ENCODE data around the gene UBAP2.

Gene UBAP2

DNA sequence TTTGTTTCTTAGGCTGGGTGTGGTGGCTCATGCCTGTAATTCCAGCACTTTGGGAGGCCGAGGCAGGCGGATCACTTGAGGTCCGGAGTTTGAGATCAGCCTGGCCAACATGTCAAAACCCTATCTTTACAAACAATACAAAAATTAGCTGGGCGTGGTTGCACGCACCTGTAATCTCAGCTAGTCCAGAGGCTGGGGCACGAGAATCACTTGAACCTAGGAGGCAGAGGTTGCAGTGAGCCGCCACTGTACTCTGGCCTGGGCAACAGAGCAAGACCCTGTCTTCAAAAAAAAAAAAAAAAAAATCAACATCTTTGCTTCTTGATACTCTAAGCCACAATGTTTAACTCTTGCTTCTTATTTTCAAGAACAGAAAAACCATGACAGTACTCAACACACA is 16.1 kb downstream of the UBAP2 start:
- Histone ChIP-seq H4K20me1 (ENCODE audit: low read depth, low read length) (peaks cover 43% of the 10 kb centered on the region), H3K27me3 (ENCODE audit: low read length) (no peaks in the 10 kb centered on the region), H3F3A (ENCODE audit: insufficient read depth) (no peaks in the 10 kb centered on the region; the same call in 1 of the 2 replicates), H3K9me2 (replicated peaks; ENCODE audit: insufficient read depth, low read length) (no peaks in the 10 kb centered on the region), H3K79me2 (ENCODE audit: insufficient read depth, low read length) (peaks cover 99% of the 10 kb centered on the region), H3K36me3 (ENCODE audit: low read length) (peaks cover 11% of the 10 kb centered on the region; the same call in 1 of the 2 replicates), H3K9me3 (ENCODE audit: insufficient read depth, low read length) (no peaks in the 10 kb centered on the region), H3K4me2 (ENCODE audit: low read depth, low read length, poor library complexity, severe bottlenecking) (no peak overlapping the region), H3K9ac (ENCODE audit: low read length) (no peak overlapping the region), H3K27ac (ENCODE audit: low read depth, low read length) (no peak overlapping the region), H2AFZ (ENCODE audit: low read depth, low read length, severe bottlenecking) (no peak overlapping the region), H3K4me3 (ENCODE audit: insufficient read depth, low read length, poor library complexity, severe bottlenecking) (no peak overlapping the region)
- no peak for TF ChIP-seq EZH2phosphoT487 (conservative IDR thresholded peaks at IDR 0.05; ENCODE audit: low read length)
- TF ChIP-seq, protein P1, sequence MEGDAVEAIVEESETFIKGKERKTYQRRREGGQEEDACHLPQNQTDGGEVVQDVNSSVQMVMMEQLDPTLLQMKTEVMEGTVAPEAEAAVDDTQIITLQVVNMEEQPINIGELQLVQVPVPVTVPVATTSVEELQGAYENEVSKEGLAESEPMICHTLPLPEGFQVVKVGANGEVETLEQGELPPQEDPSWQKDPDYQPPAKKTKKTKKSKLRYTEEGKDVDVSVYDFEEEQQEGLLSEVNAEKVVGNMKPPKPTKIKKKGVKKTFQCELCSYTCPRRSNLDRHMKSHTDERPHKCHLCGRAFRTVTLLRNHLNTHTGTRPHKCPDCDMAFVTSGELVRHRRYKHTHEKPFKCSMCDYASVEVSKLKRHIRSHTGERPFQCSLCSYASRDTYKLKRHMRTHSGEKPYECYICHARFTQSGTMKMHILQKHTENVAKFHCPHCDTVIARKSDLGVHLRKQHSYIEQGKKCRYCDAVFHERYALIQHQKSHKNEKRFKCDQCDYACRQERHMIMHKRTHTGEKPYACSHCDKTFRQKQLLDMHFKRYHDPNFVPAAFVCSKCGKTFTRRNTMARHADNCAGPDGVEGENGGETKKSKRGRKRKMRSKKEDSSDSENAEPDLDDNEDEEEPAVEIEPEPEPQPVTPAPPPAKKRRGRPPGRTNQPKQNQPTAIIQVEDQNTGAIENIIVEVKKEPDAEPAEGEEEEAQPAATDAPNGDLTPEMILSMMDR (IDR thresholded peaks at IDR 0.05; ENCODE audit: insufficient read depth, low read length, poor library complexity, severe bottlenecking), result no peak

DNA sequence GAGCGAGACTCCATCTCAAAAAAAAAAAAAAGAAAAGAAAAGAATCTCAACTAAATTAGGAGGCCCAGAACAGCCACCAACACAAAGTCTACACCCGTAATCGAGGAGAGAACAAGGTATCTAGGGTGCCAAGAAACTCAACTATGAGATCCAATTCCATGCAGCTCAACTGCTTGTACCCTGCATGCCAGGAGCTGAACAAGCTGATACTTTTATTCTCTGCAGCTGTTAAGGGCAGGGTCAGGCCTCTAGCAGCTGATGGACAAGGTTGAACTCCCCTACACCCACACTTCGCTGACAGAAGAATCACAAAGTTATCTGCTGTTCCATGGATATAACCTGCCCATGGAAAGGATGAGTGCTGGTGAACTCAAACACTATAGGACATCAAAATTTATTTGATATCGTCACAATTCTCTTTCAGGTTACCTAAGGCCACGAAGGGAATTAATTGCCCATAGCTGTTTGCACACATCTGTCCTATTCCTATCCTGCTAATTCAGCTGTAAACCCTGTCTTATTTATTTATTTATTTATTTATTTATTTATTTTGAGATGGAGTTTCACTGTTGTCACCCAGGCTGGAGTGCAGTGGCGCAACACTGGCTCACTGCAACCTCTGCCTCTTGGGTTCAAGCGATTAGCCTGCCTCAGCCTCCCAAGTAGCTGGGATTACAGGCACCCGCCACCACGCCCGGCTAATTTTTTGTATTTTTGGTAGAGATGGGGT is 20.7 kb downstream of the UBAP2 start:
- Histone ChIP-seq H2AFZ (ENCODE audit: low read depth, low read length, severe bottlenecking) (no peak overlapping the region), H3K9me2 (replicated peaks; ENCODE audit: insufficient read depth, low read length) (no peaks in the 10 kb centered on the region), H3K9me3 (ENCODE audit: insufficient read depth, low read length) (no peaks in the 10 kb centered on the region), H3K4me3 (ENCODE audit: insufficient read depth, low read length, poor library complexity, severe bottlenecking) (no peak overlapping the region), H3K27ac (ENCODE audit: low read depth, low read length) (no peak overlapping the region), H3K4me2 (ENCODE audit: low read depth, low read length, poor library complexity, severe bottlenecking) (no peak overlapping the region), H4K20me1 (ENCODE audit: low read depth, low read length) (peaks cover 34% of the 10 kb centered on the region), H3K27me3 (ENCODE audit: low read length) (no peaks in the 10 kb centered on the region), H3K79me2 (ENCODE audit: insufficient read depth, low read length) (peaks cover 100% of the 10 kb centered on the region), H3K9ac (ENCODE audit: low read length) (no peak overlapping the region), H3K36me3 (ENCODE audit: low read length) (peaks cover 5% of the 10 kb centered on the region; the same call in 1 of the 2 replicates), H3F3A (ENCODE audit: insufficient read depth) (peaks cover 21% of the 10 kb centered on the region)
- TF ChIP-seq, protein P1 (IDR thresholded peaks at IDR 0.05; ENCODE audit: insufficient read depth, low read length, poor library complexity, severe bottlenecking), result no peak
- TF ChIP-seq EZH2phosphoT487 (conservative IDR thresholded peaks at IDR 0.05; ENCODE audit: low read length), result no peak

DNA sequence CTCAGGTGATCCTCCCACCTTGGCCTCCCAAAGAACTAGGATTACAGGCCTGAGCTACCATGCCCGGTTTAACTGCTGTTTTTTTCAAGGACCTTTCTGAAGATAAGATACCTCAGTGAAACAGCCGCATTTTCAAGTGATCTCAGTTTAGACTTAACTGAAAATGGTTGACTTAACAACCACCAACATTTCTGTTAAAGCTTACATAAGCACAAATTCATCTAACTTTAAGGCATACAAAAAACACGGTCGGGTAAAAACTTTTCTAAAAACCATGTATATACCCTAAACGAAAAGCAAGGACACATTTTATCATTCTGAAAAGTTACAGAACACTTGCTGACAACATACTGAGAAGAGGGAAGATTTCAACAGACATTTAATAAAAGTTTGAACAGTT is 22.9 kb downstream of the UBAP2 start:
- Histone ChIP-seq H3K9ac (ENCODE audit: low read length) (no peak overlapping the region), H4K20me1 (ENCODE audit: low read depth, low read length) (peaks cover 28% of the 10 kb centered on the region), H3K79me2 (ENCODE audit: insufficient read depth, low read length) (peaks cover 100% of the 10 kb centered on the region), H3K27ac (ENCODE audit: low read depth, low read length) (no peak overlapping the region), H3K4me3 (ENCODE audit: insufficient read depth, low read length, poor library complexity, severe bottlenecking) (no peak overlapping the region), H3F3A (ENCODE audit: insufficient read depth) (peaks cover 21% of the 10 kb centered on the region), H3K9me3 (ENCODE audit: insufficient read depth, low read length) (no peaks in the 10 kb centered on the region), H3K9me2 (replicated peaks; ENCODE audit: insufficient read depth, low read length) (no peaks in the 10 kb centered on the region), H3K4me2 (ENCODE audit: low read depth, low read length, poor library complexity, severe bottlenecking) (no peak overlapping the region), H3K36me3 (ENCODE audit: low read length) (peaks cover 5% of the 10 kb centered on the region; the same call in 1 of the 2 replicates), H3K27me3 (ENCODE audit: low read length) (no peaks in the 10 kb centered on the region), H2AFZ (ENCODE audit: low read depth, low read length, severe bottlenecking) (no peak overlapping the region)
- TF ChIP-seq, protein P1 (IDR thresholded peaks at IDR 0.05; ENCODE audit: insufficient read depth, low read length, poor library complexity, severe bottlenecking), result no peak
- no peak for TF ChIP-seq EZH2phosphoT487 (conservative IDR thresholded peaks at IDR 0.05; ENCODE audit: low read length)
